Measurements from ENCODE around the gene MATN1.
A peak's percentile ranks its signal among the peaks of the same experiment; 100 is the strongest.

The MATN1 gene

DNA sequence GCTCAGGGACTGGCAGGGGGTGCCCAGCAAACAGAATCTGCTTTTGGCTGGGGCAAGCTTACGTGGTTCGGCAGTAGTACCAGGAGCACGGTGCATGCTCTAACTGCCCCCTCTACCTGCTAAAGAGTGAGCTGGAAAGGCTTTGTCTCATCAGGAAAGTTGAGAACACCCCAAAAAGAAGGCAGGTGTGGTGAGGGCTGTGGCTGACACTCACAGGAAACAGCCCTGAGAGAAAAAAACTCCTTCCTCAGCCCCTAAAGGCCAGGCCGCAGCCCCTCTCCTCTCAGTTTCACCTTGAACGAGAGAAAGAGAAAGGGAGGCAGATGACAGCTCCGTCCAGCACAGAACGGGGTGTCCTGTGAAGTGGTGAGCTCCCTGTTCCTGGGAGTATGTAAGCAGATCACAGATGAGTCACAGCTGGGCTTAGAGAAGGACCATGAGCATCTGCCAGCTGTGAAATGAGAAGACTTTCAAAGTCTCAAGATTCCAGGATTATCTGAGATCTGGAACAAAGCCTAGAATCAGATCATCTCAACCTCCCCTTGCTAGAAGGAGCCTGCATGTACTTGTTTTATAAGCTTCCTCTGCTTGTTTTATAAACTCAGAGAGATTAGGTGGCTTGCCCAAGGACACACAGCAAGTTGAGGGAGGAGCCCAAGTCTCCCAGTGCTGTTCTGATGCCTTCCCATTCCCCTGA lies 20.8 kb upstream of the MATN1 start:
- no peak for DNase-seq

DNA sequence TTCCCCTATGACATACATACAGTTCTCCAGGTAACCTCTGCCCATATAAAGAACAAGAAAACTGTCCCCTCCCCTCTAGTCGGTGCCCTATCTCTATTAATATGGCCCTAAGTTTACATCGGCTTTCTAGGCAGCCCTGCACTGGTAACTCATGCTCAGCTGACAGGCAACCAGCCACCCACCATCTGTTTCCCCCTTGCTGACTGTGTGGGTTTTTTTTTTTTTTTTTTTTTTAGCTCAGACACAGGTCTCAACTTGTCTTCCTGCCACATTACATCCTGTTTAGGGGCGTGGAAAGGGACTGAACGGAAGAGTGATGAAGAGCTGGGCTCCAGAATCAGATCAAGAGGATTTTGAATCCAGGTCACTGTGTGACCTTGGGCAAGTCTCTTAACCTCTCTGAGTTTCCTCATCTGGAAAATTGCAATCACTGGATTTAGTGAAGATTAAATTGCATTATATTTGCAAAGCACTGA lies 20.2 kb upstream of the MATN1 start:
- DNase-seq, result peak; percentile 58

DNA sequence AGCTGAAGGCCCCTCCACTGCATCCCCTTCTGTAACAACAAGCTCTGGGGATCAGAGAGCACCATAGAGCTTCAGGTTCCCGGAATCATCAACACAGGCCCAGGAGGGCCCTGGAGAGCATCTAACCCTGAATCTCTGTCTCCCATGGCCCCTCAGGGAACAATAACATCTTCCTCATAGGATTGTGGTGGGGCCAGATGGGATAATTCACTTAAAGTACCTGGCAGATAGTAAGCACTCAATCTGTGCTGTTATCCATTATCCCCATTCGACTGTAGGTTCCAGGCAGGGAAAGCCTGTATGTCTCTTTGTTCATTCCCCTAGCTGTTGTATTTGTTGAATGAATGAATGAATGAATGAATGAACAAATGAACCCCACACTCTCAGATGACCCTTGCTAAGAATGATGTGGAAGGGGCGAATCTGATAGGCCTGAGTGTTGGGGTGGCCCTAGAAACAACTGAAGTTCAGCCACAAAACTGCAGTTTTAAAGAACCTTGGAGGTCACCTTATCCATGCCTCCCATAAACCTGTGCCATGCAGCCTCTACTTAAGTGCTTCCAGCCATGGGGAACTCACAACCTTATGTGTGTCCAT lies 19.7 kb upstream of the MATN1 start:
- DNase-seq, result no peak

DNA sequence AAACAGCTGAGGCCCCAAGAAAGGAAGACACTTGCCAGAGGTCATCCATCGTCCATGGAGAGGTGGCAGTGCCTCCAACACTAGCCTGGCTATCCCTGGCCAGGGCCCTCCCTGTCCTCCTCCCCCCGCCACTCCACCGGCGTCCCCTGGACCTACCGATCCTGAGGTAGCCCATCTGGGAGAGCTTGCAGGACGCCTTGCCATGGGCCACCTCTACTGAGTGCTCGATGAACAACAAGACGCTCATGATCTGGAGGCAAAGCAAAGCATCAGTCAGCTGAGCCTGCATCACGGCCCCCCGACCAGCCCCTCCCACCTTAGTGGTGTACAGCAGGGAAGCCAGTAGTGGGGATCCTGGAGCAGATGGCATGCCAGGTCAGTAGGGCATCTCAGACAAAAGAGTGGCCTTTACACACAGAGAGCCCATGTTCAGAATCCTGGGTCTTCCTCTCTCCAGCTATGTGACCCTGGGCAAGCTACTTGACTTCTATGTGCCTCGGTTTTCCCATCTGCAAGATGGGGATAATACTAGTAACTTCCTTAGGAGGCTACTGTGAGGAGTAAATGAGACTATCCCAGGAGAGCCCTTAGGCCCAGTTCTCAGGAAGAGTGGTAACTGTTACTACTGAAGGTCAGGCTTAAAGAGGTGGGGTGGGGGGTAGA lies 19.0 kb upstream of the MATN1 start:
- DNase-seq, result no peak

DNA sequence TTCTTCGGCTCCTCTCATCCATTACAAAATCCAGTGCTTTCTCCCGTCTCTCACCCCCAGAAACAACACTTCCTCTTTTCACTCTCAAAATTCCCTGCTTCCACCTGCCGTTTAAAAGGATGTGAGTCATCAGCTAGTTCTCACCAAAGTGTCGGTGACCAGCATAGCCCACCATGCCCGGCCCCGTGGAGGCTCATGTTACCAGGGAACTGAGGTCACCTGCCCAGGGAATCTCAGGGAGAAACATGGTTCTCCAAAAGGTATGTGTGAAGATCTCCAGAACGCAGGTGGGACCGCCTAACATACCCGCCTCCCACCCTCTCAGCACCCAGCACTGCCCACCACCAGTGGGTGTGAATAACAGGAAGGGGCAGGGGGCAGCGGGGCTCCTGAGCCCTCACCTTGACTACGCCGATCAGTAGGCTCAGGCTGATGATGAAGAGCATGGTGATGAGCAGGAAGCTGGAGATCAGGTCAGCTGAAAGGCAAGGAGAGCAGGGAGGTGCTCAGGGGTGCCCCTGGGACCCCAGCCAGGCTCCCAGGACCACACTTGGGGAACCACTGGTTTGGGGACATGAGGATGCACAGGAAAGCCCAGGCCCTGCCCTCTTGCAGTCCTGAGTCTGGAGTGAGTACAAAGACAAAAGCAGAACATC lies 18.0 kb upstream of the MATN1 start:
- no peak for DNase-seq

DNA sequence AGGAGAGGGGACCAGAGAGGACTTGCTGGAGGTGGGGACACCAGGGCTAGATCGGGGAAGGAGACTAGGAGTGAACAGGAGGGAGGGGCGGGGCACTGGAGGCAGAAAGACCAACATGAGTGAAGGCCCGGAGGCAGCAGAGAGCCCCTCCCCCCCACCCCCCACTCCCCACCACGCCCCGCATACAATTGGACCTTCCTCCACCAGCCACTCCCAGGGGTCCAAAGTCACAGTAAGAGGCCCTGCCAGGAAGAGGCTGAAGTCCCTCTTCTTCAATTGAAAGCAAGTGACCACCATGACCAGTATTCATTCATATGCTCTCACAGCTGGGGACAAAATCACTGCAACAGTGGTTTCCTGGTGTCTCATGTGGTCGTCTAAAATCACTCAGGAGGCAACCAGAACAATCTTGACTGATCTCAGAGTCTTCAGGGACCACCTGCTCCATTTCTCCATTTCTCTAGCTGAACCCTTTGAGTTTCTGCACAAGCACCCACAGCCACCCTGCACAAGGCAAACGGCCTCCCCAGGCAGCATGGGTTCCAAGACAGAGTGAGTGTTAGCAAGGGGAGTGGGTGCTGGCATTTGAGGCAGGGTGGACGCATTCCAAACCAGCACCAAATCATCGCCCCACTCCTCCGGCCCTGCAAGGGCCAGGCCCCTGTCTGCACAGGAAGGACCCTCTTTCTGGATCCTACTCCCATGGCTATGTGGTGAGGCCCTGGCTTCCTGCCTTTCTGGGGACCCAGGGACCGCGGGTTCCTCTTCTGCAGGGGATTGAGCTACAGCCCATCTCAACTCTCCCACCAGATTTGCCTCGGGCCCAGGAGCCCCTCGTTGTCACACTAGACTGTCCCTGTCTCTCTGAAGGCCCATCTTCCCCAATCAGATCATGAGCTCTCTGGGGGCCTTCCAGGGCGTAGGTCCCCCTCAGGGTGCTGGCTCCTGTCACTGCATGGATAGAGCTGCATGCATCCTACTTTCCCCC lies 17.2 kb upstream of the MATN1 start:
- no peak for DNase-seq

DNA sequence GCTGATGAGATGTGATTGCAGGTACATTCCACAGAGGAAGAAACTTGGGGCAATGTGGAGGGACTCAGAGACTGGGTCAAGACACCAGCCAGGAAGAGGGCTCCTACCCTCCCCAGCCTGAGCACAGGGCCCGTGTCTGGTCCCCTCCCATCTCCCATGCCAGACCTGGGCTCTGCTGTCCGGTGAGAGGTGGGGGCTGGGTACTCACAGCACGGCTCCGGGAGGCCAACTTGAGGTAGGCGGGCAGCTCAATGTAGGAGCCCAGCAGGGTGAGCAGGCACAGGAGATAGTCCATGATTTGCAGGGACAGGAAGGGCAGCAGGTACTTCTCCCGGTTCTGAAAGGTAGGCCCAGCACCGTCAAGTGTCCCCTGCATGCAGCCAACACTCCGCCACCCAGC lies 16.2 kb upstream of the MATN1 start:
- DNase-seq, result no peak

DNA sequence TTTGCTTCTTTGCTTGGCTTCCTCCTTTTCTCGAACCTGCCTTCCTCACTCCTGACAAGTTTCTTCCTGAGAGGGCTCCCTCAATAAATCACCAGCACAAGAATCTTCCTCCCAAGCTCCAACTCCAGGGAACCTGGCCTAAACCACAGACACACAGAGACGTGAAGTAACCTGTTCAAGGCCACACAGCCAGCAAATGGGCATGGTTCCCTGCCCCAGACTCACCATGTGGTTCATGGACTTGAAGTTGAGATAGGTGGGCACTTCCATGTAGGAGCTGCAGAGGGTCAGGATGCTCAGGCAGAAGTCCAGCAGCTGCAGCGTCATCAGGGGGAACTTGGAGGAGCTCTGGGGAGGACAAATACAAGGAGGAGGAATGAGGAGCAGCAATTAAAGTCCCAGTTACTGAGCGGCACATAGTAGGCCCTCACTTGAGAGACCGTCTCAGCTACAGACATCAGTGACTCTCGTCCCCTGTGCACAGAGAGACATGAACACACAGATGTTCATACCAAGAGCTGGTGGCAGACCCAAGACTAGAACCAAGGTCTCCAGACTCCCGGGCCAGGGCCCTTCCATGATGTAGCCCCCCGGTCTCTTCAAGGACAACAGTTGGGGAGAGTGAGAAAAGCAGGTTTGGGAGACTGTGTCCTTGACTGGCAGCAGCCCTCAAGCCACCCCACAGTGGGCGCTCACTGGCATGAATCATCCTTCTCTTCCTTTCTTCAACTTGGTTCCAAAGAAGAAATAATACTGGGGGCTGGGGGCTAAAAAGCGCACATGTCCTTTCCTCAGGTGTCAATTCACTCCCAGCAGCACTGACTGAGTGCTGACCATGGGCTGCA lies 15.6 kb upstream of the MATN1 start:
- no peak for DNase-seq

DNA sequence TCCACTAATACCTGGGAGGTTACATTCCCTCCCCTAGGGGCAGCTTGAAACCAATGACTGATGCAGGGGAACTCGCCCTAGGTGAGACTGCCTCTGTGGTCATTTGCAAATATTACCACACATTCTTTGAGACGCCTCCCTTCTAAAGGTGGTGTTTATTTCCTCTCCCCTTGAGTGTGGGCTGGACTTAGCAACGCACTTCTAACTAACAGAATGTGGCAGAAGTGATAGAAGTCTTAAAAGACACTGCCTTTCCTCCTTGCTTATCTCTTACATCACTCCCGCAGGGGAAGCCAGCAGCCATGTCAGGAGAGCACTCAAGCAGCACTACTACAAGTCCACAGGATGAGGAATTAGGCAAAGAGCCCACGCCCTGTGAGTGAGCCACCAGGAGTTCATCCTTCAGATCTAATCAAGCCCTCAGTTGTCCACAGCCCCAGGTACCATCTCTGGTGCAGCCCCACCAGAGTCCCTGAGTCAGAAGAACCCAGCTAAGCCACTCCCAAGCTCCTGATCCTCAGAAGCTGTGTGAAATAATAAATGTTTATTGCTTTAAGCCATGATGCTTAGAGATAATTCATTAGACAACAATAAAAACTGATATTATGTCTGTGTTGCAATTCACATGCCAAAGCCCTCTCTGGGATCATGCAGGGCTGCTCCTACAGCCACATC lies 14.8 kb upstream of the MATN1 start:
- no peak for DNase-seq

DNA sequence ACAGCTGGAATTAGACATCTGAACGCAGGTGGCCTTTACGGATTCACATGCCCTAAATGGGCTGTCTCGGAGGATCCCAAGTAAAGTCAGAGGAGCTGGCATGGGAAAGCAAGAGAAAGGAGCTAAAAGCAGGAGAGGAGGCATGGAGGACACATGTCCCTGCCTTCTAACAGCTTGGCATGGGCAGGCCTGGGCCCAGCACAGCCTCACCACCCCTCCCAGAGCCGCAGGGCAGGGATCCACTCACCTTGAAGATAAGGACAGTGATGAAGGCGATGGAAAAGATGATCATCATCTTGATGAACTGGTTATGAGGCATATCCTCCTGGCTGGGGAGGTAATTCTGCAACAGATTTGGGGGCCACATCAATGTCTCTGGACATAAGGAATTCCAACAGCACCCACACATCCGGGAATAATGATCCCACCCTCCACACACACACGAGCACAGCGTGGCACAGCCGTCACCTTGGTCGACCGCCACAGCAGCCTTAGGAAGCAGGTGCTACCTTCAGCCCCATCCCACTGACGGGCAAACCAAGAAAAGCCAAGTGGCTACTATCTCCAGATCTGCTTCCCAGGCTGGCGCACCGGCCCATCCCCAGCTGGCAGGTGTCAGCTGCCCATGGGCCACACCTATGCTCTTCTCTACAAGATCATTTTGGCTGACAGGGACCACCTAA lies 14.1 kb upstream of the MATN1 start:
- no peak for DNase-seq

DNA sequence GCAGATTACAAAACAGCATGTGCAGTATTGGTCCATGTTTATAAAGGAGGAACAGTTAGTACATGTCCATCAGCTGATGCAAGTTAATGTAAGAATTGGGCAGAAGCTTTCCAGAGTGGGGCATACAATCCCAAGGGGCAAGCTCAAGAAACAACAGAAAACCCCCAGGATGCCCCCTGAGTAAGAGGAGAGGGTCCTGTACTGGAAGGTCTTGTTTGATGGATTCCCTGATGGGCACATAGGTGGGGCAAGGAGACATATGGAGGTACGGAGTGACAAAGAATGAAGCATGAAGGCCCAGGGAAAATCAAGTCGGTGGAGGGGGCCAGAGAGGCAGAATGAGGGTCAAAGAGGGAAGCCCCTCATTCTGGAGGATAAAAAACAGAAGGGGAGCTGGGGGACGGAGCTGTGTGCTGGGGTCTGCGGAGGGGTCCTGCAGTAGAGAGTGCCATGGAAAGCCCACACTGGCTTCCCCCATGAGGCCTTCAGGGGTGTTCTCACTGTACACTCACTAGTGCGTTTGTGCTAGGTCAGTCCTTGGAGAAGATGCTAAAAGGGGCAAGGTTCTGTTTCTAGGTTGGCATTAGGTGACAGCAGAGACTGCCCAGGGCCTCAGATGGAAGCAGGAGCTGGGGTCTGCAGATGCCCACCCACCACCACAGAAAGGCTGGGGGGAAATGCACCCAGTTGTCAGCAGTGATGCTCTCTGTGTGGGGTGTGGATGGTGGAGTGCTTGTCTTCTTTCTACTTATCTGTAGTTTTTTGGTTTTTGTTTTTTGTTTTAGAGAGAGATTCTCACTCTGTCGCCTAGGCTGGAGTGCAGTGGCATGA lies 12.5 kb upstream of the MATN1 start:
- DNase-seq, result no peak

DNA sequence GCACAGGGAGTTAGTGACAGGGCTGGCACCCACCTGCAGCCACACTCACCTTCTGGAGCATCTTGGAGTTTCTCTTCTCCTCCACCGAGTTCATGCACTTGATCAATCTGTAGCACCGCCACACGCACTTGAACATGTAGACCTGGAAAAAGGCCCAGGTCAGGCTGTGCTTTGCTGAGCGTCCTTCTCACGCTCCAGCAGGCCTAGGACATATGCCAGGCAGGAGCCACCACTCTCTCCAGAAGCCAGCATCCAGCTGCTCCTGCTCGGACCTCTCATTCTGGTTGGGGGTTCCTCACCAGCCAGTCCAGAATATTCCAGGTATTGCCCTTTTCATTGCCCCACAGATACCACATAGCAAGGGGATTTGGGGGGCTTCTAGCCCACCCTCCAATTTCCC lies 11.7 kb upstream of the MATN1 start:
- DNase-seq, result no peak

DNA sequence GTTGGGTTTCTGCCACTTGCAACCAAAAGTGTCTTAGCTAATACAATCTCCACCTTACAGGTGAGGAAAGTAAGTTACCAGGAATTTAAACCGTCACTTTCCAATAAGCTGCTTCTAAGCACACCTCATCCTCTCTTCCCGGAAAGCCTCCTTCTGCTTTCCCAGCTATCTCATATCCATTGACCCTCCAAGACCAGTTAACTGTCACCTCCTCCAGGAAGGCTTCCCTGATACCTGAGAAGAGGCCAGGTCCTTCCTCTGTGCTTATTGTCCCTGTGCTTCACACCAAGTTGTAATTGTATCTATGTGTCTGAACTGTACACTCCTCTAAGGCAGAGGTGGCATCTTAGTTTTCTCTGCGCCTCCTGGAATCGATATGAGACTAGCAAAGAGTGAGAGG lies 11.2 kb upstream of the MATN1 start:
- no peak for DNase-seq

DNA sequence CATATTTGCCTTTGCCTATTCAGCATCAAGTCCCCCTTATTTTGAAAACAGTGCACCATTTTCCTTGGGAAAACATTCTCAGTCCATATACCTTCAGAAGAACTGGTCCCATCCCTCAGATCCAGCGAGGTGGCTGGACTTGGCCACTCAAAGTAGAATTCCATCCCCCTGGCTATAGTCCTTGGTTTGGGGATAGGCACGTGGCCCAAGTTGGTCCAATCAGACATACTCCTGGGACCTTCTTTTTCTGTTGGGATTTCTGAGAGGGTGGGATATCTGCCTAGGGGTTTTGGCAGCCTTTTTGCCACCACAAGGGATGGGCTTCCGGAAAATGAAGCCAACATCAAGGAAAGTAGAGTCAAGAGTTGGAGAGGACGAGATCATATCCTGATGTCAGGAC lies 10.7 kb upstream of the MATN1 start:
- no peak for DNase-seq

DNA sequence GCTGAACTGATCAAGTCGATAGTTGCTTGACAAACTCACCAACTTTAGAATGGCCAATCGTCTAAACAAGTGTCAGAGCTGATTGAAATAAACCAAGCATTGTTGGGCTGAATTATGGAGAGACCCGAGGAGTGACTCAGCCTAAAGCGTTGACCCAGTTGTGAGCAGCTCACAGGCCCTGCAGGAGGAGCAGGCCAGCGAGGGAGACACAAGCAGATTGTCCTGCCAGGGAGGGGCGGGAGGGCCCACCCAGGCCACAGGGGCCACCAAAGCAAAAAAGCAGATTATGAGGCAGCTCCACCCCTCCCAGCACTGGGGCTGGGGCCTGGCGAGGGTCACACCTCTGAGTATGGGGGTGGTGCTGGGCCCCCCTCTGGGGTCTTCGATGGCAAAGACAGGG lies 10.1 kb upstream of the MATN1 start:
- no peak for DNase-seq

DNA sequence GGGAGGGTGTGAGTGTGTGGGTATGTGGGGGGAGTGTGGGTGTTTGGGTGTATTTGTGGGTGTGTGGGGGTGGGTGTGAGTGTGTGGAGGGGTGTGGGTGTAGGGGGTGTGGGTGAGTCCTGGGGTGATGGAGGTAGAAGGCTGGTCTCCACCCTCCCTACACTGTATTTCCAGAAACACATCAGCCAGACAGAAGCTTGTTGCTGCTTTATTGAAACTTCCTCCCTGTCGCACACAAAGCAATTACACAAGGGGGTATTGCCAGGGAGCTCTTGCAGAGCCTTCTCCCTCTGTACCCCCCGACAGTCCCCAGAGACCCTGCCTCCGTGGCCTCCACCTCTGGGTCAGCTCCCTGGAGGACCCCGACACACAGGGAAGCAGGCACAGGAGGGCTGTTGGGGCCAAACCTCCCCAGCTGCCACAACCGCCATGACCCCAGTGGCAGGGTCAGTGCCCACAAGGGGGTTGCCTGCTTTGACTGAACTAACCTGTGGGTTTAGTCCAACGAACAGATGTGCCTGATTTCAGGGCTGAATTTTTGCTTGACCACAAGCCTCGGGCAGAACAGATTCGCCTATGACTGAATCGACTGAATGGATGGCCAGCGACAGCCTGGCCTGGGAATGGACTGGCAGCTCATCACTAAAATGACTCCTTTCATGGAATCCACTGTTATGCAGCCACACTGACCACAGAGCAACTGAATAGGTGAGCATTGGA lies 9.1 kb upstream of the MATN1 start:
- DNase-seq, result no peak

DNA sequence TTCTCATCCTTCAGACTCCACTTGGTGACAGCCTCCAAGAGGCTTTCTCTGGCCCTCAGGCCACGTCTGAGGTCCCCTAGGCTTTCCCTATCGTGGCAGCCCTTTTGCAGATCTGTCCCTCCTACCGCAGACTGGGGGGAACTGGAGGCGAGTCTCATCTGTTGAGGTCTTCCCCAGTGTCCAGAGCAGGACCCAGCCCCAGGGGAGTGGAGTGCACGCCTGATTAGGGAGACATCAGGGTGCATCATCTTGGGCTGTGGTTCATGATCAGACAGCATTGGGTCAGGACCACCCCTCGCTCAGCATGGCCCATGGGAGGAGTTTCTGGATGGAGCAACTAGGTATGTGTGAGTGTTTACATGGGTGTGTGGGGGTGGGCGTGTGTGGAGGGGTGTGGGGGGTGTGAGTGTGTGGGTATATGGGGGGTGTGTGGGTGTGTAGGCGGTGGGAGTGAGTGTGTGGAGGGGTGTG lies 8.5 kb upstream of the MATN1 start:
- DNase-seq, result no peak

DNA sequence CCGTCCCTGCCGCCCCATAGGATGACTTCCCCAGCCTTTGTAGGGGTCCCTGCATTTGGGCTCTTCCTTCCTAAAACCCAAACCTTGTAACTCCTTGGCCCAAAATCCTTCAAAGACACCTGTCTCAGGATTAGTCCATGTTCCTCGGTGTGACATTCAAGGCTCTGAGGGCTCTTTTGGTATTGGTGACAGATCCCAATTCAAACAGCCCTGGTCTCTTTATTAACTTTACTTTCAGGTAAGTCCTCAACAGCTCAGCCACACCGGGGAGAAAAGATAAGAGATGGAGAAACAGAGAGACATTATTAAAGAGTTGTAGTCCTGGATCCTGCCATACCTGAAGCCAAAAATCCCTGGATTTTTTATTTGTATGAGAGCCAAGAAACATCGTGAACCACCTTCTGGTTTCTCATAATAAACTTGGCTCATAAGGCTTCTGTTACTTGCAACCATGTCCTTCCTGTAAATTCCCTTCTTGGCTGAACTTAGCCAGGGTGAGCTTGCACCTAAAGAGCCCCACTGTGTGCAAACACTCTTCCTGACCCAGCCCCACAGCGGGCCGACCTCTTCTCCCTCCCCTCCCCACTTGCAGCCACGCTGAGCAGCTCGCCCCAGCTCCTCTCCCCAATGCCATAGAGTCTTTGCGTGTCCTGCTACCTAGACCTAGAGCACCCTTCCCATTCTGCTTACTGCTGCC lies 7.9 kb upstream of the MATN1 start:
- no peak for DNase-seq

All from activated effector memory CD4-positive, alpha-beta T cell treated with Interleukin-2 at 50 U/mL for 16 hours (primary cell).